ENCODE measurements around the gene SLC1A1.

DNA sequence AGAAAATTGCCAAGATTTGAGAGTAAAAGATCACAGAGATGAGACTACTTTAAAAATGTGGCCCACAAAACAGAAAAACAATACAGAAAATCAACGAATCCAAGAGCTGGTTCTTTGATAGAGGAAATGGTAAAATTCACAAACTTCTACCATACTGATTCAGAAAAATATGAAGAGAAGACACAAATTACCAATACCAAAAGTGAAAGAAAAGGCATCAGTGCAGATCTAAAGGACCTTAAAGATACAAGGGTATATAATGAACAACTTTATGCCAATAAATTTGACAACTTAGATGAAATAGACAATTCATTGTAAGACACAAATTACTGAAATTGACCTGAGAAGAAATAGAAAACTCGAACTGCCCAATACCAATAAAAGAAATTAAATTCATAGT lies 24.4 kb upstream of the SLC1A1 start:
- TF ChIP-seq, protein P1, sequence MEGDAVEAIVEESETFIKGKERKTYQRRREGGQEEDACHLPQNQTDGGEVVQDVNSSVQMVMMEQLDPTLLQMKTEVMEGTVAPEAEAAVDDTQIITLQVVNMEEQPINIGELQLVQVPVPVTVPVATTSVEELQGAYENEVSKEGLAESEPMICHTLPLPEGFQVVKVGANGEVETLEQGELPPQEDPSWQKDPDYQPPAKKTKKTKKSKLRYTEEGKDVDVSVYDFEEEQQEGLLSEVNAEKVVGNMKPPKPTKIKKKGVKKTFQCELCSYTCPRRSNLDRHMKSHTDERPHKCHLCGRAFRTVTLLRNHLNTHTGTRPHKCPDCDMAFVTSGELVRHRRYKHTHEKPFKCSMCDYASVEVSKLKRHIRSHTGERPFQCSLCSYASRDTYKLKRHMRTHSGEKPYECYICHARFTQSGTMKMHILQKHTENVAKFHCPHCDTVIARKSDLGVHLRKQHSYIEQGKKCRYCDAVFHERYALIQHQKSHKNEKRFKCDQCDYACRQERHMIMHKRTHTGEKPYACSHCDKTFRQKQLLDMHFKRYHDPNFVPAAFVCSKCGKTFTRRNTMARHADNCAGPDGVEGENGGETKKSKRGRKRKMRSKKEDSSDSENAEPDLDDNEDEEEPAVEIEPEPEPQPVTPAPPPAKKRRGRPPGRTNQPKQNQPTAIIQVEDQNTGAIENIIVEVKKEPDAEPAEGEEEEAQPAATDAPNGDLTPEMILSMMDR (IDR thresholded peaks at IDR 0.05): no peak
- TF ChIP-seq POLR2A (IDR thresholded peaks at IDR 0.05): no peak
